WTC11 (cell line): ENCODE measurements around the gene SOX18. TPM values are rescaled to one million over a fixed set of nuclear protein-coding genes. Genes with fewer than 3 reads are reported as not detected.

ENCODE experiments used
- ATAC-seq: fragments of 200-7000 bp; cut with Tn5 transposase; 2 replicates; pipeline ENCODE4 v1.10.0; 2021; ENCODE audit warnings: mild to moderate bottlenecking, moderate library complexity
- CTCF ChIA-PET: fragments of 300-600 bp; sonication (Branson Sonifier 250); formaldehyde crosslinking; loops from one replicate; lab custom pipeline; 2021; ENCODE audit warnings: antibody characterized with exemption; lab: Charles Lee
- POLR2A ChIA-PET: fragments of 350-600 bp; sonication (Branson Sonifier 250); formaldehyde crosslinking; loops from one replicate; lab custom pipeline; 2021; ENCODE audit warnings: antibody characterized with exemption; lab: Charles Lee
- DNase-seq: peaks from one replicate; pipeline ENCODE4 v3.0.0; 2021; ENCODE audit warnings: low spot score
- H3K27ac Mint-ChIP-seq: 2 replicates; pipeline ENCODE4 v1.8.0; 2021; ENCODE audit warnings: mixed read lengths
- H3K27me3 Mint-ChIP-seq: 2 replicates; pipeline ENCODE4 v1.8.0; 2021; ENCODE audit warnings: low read depth, mild to moderate bottlenecking, moderate library complexity, mixed read lengths
- H3K36me3 Mint-ChIP-seq: 2 replicates; pipeline ENCODE4 v1.8.0; 2021; ENCODE audit warnings: mixed read lengths
- H3K4me1 Mint-ChIP-seq: 2 replicates; pipeline ENCODE4 v1.8.0; 2022; ENCODE audit warnings: mixed read lengths
- H3K4me3 Mint-ChIP-seq: 2 replicates; pipeline ENCODE4 v1.8.0; 2021; ENCODE audit warnings: mild to moderate bottlenecking, moderate library complexity, mixed read lengths
- H3K9me3 Mint-ChIP-seq: 2 replicates; pipeline ENCODE4 v1.8.0; 2021; ENCODE audit warnings: mixed read lengths
- CREB1 ChIP-seq: sonication (generic); formaldehyde crosslinking; IDR thresholded peaks from 2 replicates; pipeline ENCODE4 v1.8.0; 2023; ENCODE audit warnings: mild to moderate bottlenecking, missing genetic modification reagents
- CREM ChIP-seq: sonication (generic); formaldehyde crosslinking; IDR thresholded peaks from 2 replicates; pipeline ENCODE4 v1.8.1; 2022; ENCODE audit warnings: mild to moderate bottlenecking, missing genetic modification reagents, moderate library complexity
- FOXP1 ChIP-seq: sonication (generic); formaldehyde crosslinking; IDR thresholded peaks from 2 replicates; pipeline ENCODE4 v1.8.0; 2022; ENCODE audit warnings: missing genetic modification reagents, mild to moderate bottlenecking, moderate library complexity, borderline replicate concordance
- KAT7 ChIP-seq: sonication (generic); formaldehyde crosslinking; IDR thresholded peaks from 2 replicates; pipeline ENCODE4 v1.8.1; 2023; ENCODE audit warnings: missing genetic modification reagents, mild to moderate bottlenecking, borderline replicate concordance
- MYBL2 ChIP-seq: sonication (generic); formaldehyde crosslinking; IDR thresholded peaks from 2 replicates; pipeline ENCODE4 v1.8.1; 2023; ENCODE audit warnings: mild to moderate bottlenecking, moderate library complexity, missing genetic modification reagents
- NR1H2 ChIP-seq: sonication (generic); formaldehyde crosslinking; IDR thresholded peaks from 2 replicates; pipeline ENCODE4 v1.9.0; 2021; ENCODE audit warnings: mild to moderate bottlenecking, moderate library complexity, missing genetic modification reagents
- SMAD4 ChIP-seq: sonication (generic); formaldehyde crosslinking; IDR thresholded peaks from 2 replicates; pipeline ENCODE4 v1.8.0; 2022; ENCODE audit warnings: mild to moderate bottlenecking, missing genetic modification reagents
- TEAD1 ChIP-seq: sonication (generic); formaldehyde crosslinking; IDR thresholded peaks from 2 replicates; pipeline ENCODE4 v1.8.0; 2022; ENCODE audit warnings: mild to moderate bottlenecking, missing genetic modification reagents
- TP53 ChIP-seq: sonication (generic); formaldehyde crosslinking; IDR thresholded peaks from 2 replicates; pipeline ENCODE4 v1.8.1; 2023; ENCODE audit warnings: mild to moderate bottlenecking, missing genetic modification reagents
- ZNF263 ChIP-seq: sonication (generic); formaldehyde crosslinking; IDR thresholded peaks from 2 replicates; pipeline ENCODE4 v1.8.1; 2022; ENCODE audit warnings: low read depth, mild to moderate bottlenecking, moderate library complexity, missing genetic modification reagents
- total RNA-seq: library from RNA; stranded (reverse); gene quantifications from 3 replicates; pipeline ENCODE4 v1.2.3, GENCODE V29; 2021
- TF ChIP-seq, protein P1 (sequence below): sonication (generic); formaldehyde crosslinking; IDR thresholded peaks from 2 replicates; pipeline ENCODE4 v1.8.1; 2022; ENCODE audit warnings: missing genetic modification reagents, borderline replicate concordance
- TF ChIP-seq, protein P2 (sequence below): sonication (generic); formaldehyde crosslinking; IDR thresholded peaks from 2 replicates; pipeline ENCODE4 v1.8.0; 2023; ENCODE audit warnings: missing genetic modification reagents, mild to moderate bottlenecking, borderline replicate concordance
- TF ChIP-seq, protein P3 (sequence below): fragments of 250-450 bp; sonication (Bioruptor Pico); IDR thresholded peaks from 2 replicates; pipeline ENCODE4 v1.9.0; 2021; ENCODE audit warnings: mild to moderate bottlenecking
- TF ChIP-seq, protein P4 (sequence below): sonication (generic); formaldehyde crosslinking; conservative IDR thresholded peaks from 2 replicates; pipeline ENCODE4 v1.8.1; 2023; ENCODE audit warnings: mild to moderate bottlenecking, low read depth, missing genetic modification reagents, moderate library complexity
- TF ChIP-seq, protein P5 (sequence below): fragments of 250-450 bp; sonication (Bioruptor Pico); IDR thresholded peaks from 2 replicates; pipeline ENCODE4 v2.1.2; 2022; ENCODE audit warnings: mild to moderate bottlenecking, moderate library complexity

Gene SOX18
- total RNA-seq, 1 experiment from 2014 or later: 0.81 TPM

DNA sequence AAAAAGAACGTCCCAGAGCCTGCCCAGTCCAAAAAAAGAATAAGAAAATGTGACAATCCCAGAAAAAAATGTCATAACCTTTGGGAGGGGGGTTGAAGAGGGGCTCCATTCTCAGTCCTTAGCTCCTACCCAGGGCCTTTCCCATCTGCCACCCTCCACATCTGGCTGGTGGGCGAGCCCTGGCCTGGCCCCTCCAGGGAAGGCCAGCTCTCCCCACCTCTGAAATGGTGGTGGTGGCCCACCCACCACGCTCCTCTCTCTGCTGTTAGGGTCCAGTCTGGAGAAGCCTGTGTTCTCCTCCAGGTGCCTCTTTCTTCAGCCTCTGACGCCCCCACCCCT is 29.5 kb upstream of the SOX18 start:
- Mint-ChIP-seq H3K36me3 (no peaks in the 10 kb centered on the region), H3K4me1 (peaks cover 26% of the 10 kb centered on the region), H3K4me3 (peak overlapping the region; percentile 64), H3K9me3 (no peaks in the 10 kb centered on the region), H3K27me3 (peaks cover 31% of the 10 kb centered on the region), H3K27ac (no peak overlapping the region)
- DNase-seq (no peak), ATAC-seq (no peak)
- TF ChIP-seq, protein P1, sequence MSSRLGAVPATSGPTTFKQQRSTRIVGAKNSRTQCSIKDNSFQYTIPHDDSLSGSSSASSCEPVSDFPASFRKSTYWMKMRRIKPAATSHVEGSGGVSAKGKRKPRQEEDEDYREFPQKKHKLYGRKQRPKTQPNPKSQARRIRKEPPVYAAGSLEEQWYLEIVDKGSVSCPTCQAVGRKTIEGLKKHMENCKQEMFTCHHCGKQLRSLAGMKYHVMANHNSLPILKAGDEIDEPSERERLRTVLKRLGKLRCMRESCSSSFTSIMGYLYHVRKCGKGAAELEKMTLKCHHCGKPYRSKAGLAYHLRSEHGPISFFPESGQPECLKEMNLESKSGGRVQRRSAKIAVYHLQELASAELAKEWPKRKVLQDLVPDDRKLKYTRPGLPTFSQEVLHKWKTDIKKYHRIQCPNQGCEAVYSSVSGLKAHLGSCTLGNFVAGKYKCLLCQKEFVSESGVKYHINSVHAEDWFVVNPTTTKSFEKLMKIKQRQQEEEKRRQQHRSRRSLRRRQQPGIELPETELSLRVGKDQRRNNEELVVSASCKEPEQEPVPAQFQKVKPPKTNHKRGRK (CRISPR knock-in tag): no peak
- TF ChIP-seq, protein P2, sequence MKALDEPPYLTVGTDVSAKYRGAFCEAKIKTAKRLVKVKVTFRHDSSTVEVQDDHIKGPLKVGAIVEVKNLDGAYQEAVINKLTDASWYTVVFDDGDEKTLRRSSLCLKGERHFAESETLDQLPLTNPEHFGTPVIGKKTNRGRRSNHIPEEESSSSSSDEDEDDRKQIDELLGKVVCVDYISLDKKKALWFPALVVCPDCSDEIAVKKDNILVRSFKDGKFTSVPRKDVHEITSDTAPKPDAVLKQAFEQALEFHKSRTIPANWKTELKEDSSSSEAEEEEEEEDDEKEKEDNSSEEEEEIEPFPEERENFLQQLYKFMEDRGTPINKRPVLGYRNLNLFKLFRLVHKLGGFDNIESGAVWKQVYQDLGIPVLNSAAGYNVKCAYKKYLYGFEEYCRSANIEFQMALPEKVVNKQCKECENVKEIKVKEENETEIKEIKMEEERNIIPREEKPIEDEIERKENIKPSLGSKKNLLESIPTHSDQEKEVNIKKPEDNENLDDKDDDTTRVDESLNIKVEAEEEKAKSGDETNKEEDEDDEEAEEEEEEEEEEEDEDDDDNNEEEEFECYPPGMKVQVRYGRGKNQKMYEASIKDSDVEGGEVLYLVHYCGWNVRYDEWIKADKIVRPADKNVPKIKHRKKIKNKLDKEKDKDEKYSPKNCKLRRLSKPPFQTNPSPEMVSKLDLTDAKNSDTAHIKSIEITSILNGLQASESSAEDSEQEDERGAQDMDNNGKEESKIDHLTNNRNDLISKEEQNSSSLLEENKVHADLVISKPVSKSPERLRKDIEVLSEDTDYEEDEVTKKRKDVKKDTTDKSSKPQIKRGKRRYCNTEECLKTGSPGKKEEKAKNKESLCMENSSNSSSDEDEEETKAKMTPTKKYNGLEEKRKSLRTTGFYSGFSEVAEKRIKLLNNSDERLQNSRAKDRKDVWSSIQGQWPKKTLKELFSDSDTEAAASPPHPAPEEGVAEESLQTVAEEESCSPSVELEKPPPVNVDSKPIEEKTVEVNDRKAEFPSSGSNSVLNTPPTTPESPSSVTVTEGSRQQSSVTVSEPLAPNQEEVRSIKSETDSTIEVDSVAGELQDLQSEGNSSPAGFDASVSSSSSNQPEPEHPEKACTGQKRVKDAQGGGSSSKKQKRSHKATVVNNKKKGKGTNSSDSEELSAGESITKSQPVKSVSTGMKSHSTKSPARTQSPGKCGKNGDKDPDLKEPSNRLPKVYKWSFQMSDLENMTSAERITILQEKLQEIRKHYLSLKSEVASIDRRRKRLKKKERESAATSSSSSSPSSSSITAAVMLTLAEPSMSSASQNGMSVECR (CRISPR knock-in tag): no peak
- no peak for TF ChIP-seq KAT7
- TF ChIP-seq, protein P3, sequence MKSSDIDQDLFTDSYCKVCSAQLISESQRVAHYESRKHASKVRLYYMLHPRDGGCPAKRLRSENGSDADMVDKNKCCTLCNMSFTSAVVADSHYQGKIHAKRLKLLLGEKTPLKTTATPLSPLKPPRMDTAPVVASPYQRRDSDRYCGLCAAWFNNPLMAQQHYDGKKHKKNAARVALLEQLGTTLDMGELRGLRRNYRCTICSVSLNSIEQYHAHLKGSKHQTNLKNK (CRISPR knock-in tag): no peak
- no peak for TF ChIP-seq TEAD1 (CRISPR knock-in tag)
- TF ChIP-seq MYBL2 (CRISPR knock-in tag): no peak
- TF ChIP-seq FOXP1 (CRISPR knock-in tag): no peak
- TF ChIP-seq NR1H2: no peak
- TF ChIP-seq CREM (CRISPR knock-in tag): no peak
- TF ChIP-seq SMAD4: no peak
- TF ChIP-seq CREB1 (CRISPR knock-in tag): no peak
- TF ChIP-seq ZNF263: no peak
- TF ChIP-seq, protein P4, sequence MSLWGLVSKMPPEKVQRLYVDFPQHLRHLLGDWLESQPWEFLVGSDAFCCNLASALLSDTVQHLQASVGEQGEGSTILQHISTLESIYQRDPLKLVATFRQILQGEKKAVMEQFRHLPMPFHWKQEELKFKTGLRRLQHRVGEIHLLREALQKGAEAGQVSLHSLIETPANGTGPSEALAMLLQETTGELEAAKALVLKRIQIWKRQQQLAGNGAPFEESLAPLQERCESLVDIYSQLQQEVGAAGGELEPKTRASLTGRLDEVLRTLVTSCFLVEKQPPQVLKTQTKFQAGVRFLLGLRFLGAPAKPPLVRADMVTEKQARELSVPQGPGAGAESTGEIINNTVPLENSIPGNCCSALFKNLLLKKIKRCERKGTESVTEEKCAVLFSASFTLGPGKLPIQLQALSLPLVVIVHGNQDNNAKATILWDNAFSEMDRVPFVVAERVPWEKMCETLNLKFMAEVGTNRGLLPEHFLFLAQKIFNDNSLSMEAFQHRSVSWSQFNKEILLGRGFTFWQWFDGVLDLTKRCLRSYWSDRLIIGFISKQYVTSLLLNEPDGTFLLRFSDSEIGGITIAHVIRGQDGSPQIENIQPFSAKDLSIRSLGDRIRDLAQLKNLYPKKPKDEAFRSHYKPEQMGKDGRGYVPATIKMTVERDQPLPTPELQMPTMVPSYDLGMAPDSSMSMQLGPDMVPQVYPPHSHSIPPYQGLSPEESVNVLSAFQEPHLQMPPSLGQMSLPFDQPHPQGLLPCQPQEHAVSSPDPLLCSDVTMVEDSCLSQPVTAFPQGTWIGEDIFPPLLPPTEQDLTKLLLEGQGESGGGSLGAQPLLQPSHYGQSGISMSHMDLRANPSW (CRISPR knock-in tag): no peak
- TF ChIP-seq, protein P5, sequence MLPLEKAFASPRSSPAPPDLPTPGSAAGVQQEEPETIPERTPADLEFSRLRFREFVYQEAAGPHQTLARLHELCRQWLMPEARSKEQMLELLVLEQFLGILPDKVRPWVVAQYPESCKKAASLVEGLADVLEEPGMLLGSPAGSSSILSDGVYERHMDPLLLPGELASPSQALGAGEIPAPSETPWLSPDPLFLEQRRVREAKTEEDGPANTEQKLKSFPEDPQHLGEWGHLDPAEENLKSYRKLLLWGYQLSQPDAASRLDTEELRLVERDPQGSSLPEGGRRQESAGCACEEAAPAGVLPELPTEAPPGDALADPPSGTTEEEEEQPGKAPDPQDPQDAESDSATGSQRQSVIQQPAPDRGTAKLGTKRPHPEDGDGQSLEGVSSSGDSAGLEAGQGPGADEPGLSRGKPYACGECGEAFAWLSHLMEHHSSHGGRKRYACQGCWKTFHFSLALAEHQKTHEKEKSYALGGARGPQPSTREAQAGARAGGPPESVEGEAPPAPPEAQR (CRISPR knock-in tag): no peak
- TF ChIP-seq TP53 (CRISPR knock-in tag): no peak
- POLR2A ChIA-PET: no interaction called here
- CTCF ChIA-PET: interaction anchor here (0.7 to 4.2 kb wide), 10 partner anchors 13 to 98 kb away, joined by 3 to 16 read pairs (median 8); partner anchors contain the start of gene PRPF6
